Astrocyte (in vitro differentiated cells and primary cell): ENCODE data around the gene CACNA1E. TPM values are rescaled to one million over a fixed set of nuclear protein-coding genes. Genes with fewer than 3 reads are reported as not detected.

Experiments used
- DNase-seq: peaks from one replicate; pipeline ENCODE4 v3.0.0-alpha.2; 2010; ENCODE audit warnings: low read depth
- FAIRE-seq: peaks from 2 replicates; lab custom pipeline; 2011; peaks lifted over from hg19 to GRCh38; lab: Jason Lieb, UNC
- H2AFZ ChIP-seq: 2 replicates; pipeline ENCODE4 v1.6.0; 2012; ENCODE audit warnings: low read depth, low read length, inconsistent platforms
- H3K27ac ChIP-seq: 2 replicates; pipeline ENCODE4 v1.5.1; 2011; ENCODE audit warnings: low read depth, low read length, inconsistent platforms
- H3K27me3 ChIP-seq: 2 replicates; pipeline ENCODE4 v1.6.0; 2011; ENCODE audit warnings: low read length, inconsistent platforms; ENCODE audit not compliant: insufficient read depth
- H3K36me3 ChIP-seq: 2 replicates; pipeline ENCODE4 v1.5.1; 2011; ENCODE audit warnings: low read length, inconsistent platforms; ENCODE audit not compliant: insufficient read depth
- H3K4me1 ChIP-seq: 2 replicates; pipeline ENCODE4 v1.5.1; 2011; ENCODE audit warnings: low read length, inconsistent platforms; ENCODE audit not compliant: insufficient read depth
- H3K4me2 ChIP-seq: 2 replicates; pipeline ENCODE4 v1.6.0; 2012; ENCODE audit warnings: low read length, inconsistent platforms
- H3K4me3 ChIP-seq: 2 replicates; pipeline ENCODE4 v1.5.1; 2011; ENCODE audit warnings: low read depth, mild to moderate bottlenecking, low read length, inconsistent platforms; ENCODE audit not compliant: insufficient read depth
- H3K79me2 ChIP-seq: 2 replicates; pipeline ENCODE4 v1.6.0; 2012; ENCODE audit warnings: mild to moderate bottlenecking, low read length, inconsistent platforms; ENCODE audit not compliant: insufficient read depth
- H3K9ac ChIP-seq: 2 replicates; pipeline ENCODE4 v1.6.0; 2012; ENCODE audit warnings: mild to moderate bottlenecking, low read length, inconsistent platforms
- H3K9me3 ChIP-seq: 2 replicates; pipeline ENCODE4 v1.5.1; 2012; ENCODE audit warnings: low read depth, mild to moderate bottlenecking, low read length, inconsistent platforms; ENCODE audit not compliant: insufficient read depth
- H4K20me1 ChIP-seq: 2 replicates; pipeline ENCODE4 v1.6.0; 2012; ENCODE audit warnings: low read length, inconsistent platforms; ENCODE audit not compliant: insufficient read depth
- H3K27ac Mint-ChIP-seq: one replicate; pipeline ENCODE4 v1.8.0; 2021; ENCODE audit warnings: mild to moderate bottlenecking, mixed read lengths; ENCODE audit not compliant: unreplicated experiment
- H3K27me3 Mint-ChIP-seq: one replicate; pipeline ENCODE4 v1.8.0; 2021; ENCODE audit warnings: low read depth, mixed read lengths; ENCODE audit not compliant: unreplicated experiment
- H3K36me3 Mint-ChIP-seq: one replicate; pipeline ENCODE4 v1.8.0; 2021; ENCODE audit warnings: low read depth, mixed read lengths; ENCODE audit not compliant: unreplicated experiment
- H3K4me1 Mint-ChIP-seq: one replicate; pipeline ENCODE4 v1.8.0; 2021; ENCODE audit warnings: low read depth, mixed read lengths; ENCODE audit not compliant: unreplicated experiment
- H3K4me3 Mint-ChIP-seq: one replicate; pipeline ENCODE4 v1.8.0; 2021; ENCODE audit warnings: mild to moderate bottlenecking, moderate library complexity, mixed read lengths; ENCODE audit not compliant: unreplicated experiment
- H3K9me3 Mint-ChIP-seq: one replicate; pipeline ENCODE4 v1.8.0; 2021; ENCODE audit warnings: mild to moderate bottlenecking, mixed read lengths; ENCODE audit not compliant: unreplicated experiment
- CTCF ChIP-seq: IDR thresholded peaks from 2 replicates; pipeline ENCODE4 v1.5.1; 2011; ENCODE audit warnings: low read depth, mild to moderate bottlenecking, inconsistent platforms, low read length, moderate library complexity; ENCODE audit not compliant: insufficient read depth
- EZH2 ChIP-seq: IDR thresholded peaks from 2 replicates; pipeline ENCODE4 v1.6.1; 2012; ENCODE audit warnings: mild to moderate bottlenecking, low read length, inconsistent platforms; ENCODE audit not compliant: insufficient read depth
- total RNA-seq: library from RNA; stranded (reverse); gene quantifications from 2 replicates; pipeline ENCODE4 v1.2.1, GENCODE V29; 2021

Gene CACNA1E
- total RNA-seq, 1 donor from 2014 or later = 0.07 TPM

GRCh38 chr1:181794332-181794731 lies 311.0 kb downstream of the CACNA1E start:
- Histone ChIP-seq H3K79me2 (no peaks in the 10 kb centered on the region), H3K27ac (no peak overlapping the region), H3K27me3 (no peaks in the 10 kb centered on the region), H4K20me1 (no peaks in the 10 kb centered on the region), H3K36me3 (no peaks in the 10 kb centered on the region), H2AFZ (no peak overlapping the region), H3K4me1 (no peaks in the 10 kb centered on the region), H3K9me3 (no peaks in the 10 kb centered on the region), H3K9ac (no peak overlapping the region), H3K4me2 (no peak overlapping the region), H3K4me3 (no peak overlapping the region)
- FAIRE-seq (no peak), DNase-seq (no peak)
- Mint-ChIP-seq H3K9me3 (no peaks in the 10 kb centered on the region), H3K27me3 (peaks cover 20% of the 10 kb centered on the region), H3K27ac (no peak overlapping the region), H3K4me3 (no peak overlapping the region), H3K4me1 (no peaks in the 10 kb centered on the region), H3K36me3 (no peaks in the 10 kb centered on the region)
- TF ChIP-seq EZH2 (no peak), CTCF (no peak)

GRCh38 chr1:181798191-181798926 lies 315.0 kb downstream of the CACNA1E start:
- DNase-seq = no peak
- no peaks in the 10 kb centered on the region for H3K36me3 Mint-ChIP-seq

More at GRCh38 chr1:181798191-181798926, 315.0 kb downstream of the CACNA1E start:
- Histone ChIP-seq H2AFZ (no peak overlapping the region), H4K20me1 (no peaks in the 10 kb centered on the region), H3K27ac (no peak overlapping the region), H3K36me3 (no peaks in the 10 kb centered on the region), H3K9me3 (no peaks in the 10 kb centered on the region), H3K4me1 (no peaks in the 10 kb centered on the region), H3K4me3 (no peak overlapping the region), H3K9ac (no peak overlapping the region), H3K79me2 (no peaks in the 10 kb centered on the region), H3K27me3 (no peaks in the 10 kb centered on the region), H3K4me2 (no peak overlapping the region)
- Mint-ChIP-seq H3K27me3 (peaks cover 20% of the 10 kb centered on the region), H3K9me3 (no peaks in the 10 kb centered on the region), H3K4me1 (no peaks in the 10 kb centered on the region), H3K27ac (no peak overlapping the region), H3K4me3 (no peak overlapping the region)
- no peak for FAIRE-seq
- TF ChIP-seq CTCF (no peak), EZH2 (no peak)
